ENCODE data around the gene SERPINB11. TPM values are rescaled to one million over a fixed set of nuclear protein-coding genes. Genes with fewer than 3 reads are reported as not detected.
"Not testable (repeated sequence)": the region's sequence is repeated elsewhere in the genome, so short reads cannot be mapped to it uniquely, and the experiment has no call there.

SERPINB11 gene
- total RNA-seq = not detected

- Histone ChIP-seq H3K9ac (ENCODE audit: low read depth in 1 of 3, low read length in 3 of 3) (no peak within 1 kb of the TSS), H3K27ac (ENCODE audit: low read depth, low read length) (no peak within 1 kb of the TSS), H3K9me3 (ENCODE audit: control insufficient read depth in 3 of 3, low read length in 3 of 3) (no peaks in the 10 kb centered on the region), H3K4me3 (ENCODE audit: low read length in 3 of 3) (no peak within 1 kb of the TSS), H3K4me1 (ENCODE audit: control insufficient read depth in 3 of 3, insufficient read depth in 3 of 3, low read length in 3 of 3) (no peaks in the 10 kb centered on the region), H3K27me3 (ENCODE audit: control insufficient read depth in 3 of 3, insufficient read depth in 3 of 3, low read length in 3 of 3) (no peaks in the 10 kb centered on the region), H3K36me3 (ENCODE audit: control insufficient read depth in 3 of 3, insufficient read depth in 3 of 3, low read length in 3 of 3) (no peaks in the 10 kb centered on the region)
Measured at GRCh38 chr18:63702660-63703059, at the start of gene SERPINB11. TSS of gene SERPINB11 (plus strand) at chr18:63702960. CDS start at chr18:63710194, 7,234 bp downstream.

- not testable (repeated sequence) for H3K4me3 ChIP-seq (ENCODE audit: low read length in 3 of 3); H3K27me3 ChIP-seq (ENCODE audit: control insufficient read depth in 3 of 3, insufficient read depth in 3 of 3, low read length in 3 of 3); H3K36me3 ChIP-seq (ENCODE audit: control insufficient read depth in 3 of 3, insufficient read depth in 3 of 3, low read length in 3 of 3); H3K9ac ChIP-seq (ENCODE audit: low read depth in 1 of 3, low read length in 3 of 3); H3K27ac ChIP-seq (ENCODE audit: low read depth, low read length); H3K9me3 ChIP-seq (ENCODE audit: control insufficient read depth in 3 of 3, low read length in 3 of 3); H3K4me1 ChIP-seq (ENCODE audit: control insufficient read depth in 3 of 3, insufficient read depth in 3 of 3, low read length in 3 of 3)
Measured at GRCh38 chr18:63658920-63659319, 43.8 kb upstream of the SERPINB11 start.

DNA sequence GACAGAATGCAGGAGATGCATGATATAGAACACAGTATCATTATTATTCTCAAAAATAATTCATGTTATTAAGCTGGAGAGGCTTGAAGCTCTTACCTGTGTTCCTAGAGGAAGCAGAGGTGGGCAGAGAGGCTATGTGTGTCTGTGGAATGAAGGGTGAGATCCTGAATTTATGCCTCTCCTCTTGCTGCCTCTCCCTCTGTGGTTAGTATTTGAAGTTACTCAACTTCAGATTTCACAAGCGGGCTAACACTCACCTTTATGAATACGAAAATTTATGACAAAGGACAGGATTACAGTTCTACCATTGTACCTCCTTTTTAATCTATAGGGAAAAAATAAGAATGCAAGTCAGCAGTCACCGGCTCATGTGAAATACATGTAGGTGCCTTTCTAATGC is 41.0 kb upstream of the SERPINB11 start, which contains the start of gene SERPINB3:
Gene SERPINB3, minus strand, starts transcription at position 144 of the 400 bp plus-strand sequence. CDS start 677 bp downstream, outside the sequence.
- H3K4me1 ChIP-seq (ENCODE audit: control insufficient read depth in 3 of 3, insufficient read depth in 3 of 3, low read length in 3 of 3); H3K4me3 ChIP-seq (ENCODE audit: low read length in 3 of 3); H3K27ac ChIP-seq (ENCODE audit: low read depth, low read length); H3K9ac ChIP-seq (ENCODE audit: low read depth in 1 of 3, low read length in 3 of 3); H3K9me3 ChIP-seq (ENCODE audit: control insufficient read depth in 3 of 3, low read length in 3 of 3); H3K27me3 ChIP-seq (ENCODE audit: control insufficient read depth in 3 of 3, insufficient read depth in 3 of 3, low read length in 3 of 3); H3K36me3 ChIP-seq (ENCODE audit: control insufficient read depth in 3 of 3, insufficient read depth in 3 of 3, low read length in 3 of 3): not testable (repeated sequence)

- Histone ChIP-seq H3K36me3 (ENCODE audit: control insufficient read depth in 3 of 3, insufficient read depth in 3 of 3, low read length in 3 of 3) (no peaks in the 10 kb centered on the region), H3K27me3 (ENCODE audit: control insufficient read depth in 3 of 3, insufficient read depth in 3 of 3, low read length in 3 of 3) (no peaks in the 10 kb centered on the region), H3K9ac (ENCODE audit: low read depth in 1 of 3, low read length in 3 of 3) (no peak overlapping the region), H3K27ac (ENCODE audit: low read depth, low read length) (no peak overlapping the region), H3K4me3 (ENCODE audit: low read length in 3 of 3) (no peak overlapping the region), H3K9me3 (ENCODE audit: control insufficient read depth in 3 of 3, low read length in 3 of 3) (no peaks in the 10 kb centered on the region), H3K4me1 (ENCODE audit: control insufficient read depth in 3 of 3, insufficient read depth in 3 of 3, low read length in 3 of 3) (no peaks in the 10 kb centered on the region)
Measured at GRCh38 chr18:63664571-63664970, 38.2 kb upstream of the SERPINB11 start.

GRCh38 chr18:63676526-63677323 is 26.0 kb upstream of the SERPINB11 start:
- Histone ChIP-seq H3K27me3 (ENCODE audit: control insufficient read depth in 3 of 3, insufficient read depth in 3 of 3, low read length in 3 of 3) (no peaks in the 10 kb centered on the region), H3K36me3 (ENCODE audit: control insufficient read depth in 3 of 3, insufficient read depth in 3 of 3, low read length in 3 of 3) (no peaks in the 10 kb centered on the region), H3K9ac (ENCODE audit: low read depth in 1 of 3, low read length in 3 of 3) (no peak overlapping the region), H3K27ac (ENCODE audit: low read depth, low read length) (no peak overlapping the region), H3K4me1 (ENCODE audit: control insufficient read depth in 3 of 3, insufficient read depth in 3 of 3, low read length in 3 of 3) (no peaks in the 10 kb centered on the region), H3K4me3 (ENCODE audit: low read length in 3 of 3) (no peak overlapping the region), H3K9me3 (ENCODE audit: control insufficient read depth in 3 of 3, low read length in 3 of 3) (no peaks in the 10 kb centered on the region)

DNA sequence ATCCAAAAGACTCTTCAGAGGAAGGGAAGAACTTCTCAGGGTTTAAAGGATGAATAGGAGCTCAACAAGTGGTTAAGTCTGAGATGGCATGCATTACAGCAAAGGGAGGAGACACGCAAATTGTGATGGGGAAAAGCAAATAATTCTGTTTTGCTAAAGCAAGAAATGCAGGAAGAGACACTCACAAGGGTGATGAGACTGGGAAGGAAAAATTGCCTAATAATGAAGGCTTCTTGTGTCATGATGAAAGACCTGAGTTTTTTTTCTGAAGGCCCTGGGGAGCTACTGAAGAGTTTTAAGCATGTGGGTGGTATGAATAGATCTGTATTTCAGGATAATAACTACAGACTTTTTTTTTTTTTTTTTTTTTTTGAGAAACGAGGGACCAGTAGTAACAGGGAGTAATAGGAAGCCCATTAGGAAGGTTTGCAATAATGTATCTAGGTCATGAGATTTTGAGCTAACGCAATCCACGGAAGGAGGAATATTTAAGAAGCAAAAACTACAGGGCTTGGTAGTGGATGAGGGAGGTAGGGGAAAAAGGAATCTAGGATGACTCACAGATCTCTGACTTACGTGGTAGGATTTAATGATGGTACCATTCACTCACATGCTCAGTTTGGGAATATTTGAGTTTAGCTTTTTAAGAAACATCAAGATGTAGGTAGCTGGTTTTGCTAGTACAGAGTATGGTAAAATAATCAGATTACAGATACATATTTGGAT is 25.1 kb upstream of the SERPINB11 start:
- H3K9me3 ChIP-seq (ENCODE audit: control insufficient read depth in 3 of 3, low read length in 3 of 3) = no peaks in the 10 kb centered on the region
- H3K4me1 ChIP-seq (ENCODE audit: control insufficient read depth in 3 of 3, insufficient read depth in 3 of 3, low read length in 3 of 3) = no peaks in the 10 kb centered on the region
- no peaks in the 10 kb centered on the region for H3K36me3 ChIP-seq (ENCODE audit: control insufficient read depth in 3 of 3, insufficient read depth in 3 of 3, low read length in 3 of 3)
- H3K27ac ChIP-seq (ENCODE audit: low read depth, low read length) = no peak overlapping the region
- H3K4me3 ChIP-seq (ENCODE audit: low read length in 3 of 3) = no peak overlapping the region
- H3K9ac ChIP-seq (ENCODE audit: low read depth in 1 of 3, low read length in 3 of 3) = no peak overlapping the region
- H3K27me3 ChIP-seq (ENCODE audit: control insufficient read depth in 3 of 3, insufficient read depth in 3 of 3, low read length in 3 of 3) = no peaks in the 10 kb centered on the region

- H3K9me3 ChIP-seq (ENCODE audit: control insufficient read depth in 3 of 3, low read length in 3 of 3) = no peaks in the 10 kb centered on the region
- H3K27me3 ChIP-seq (ENCODE audit: control insufficient read depth in 3 of 3, insufficient read depth in 3 of 3, low read length in 3 of 3) = no peaks in the 10 kb centered on the region
- no peak overlapping the region for H3K4me3 ChIP-seq (ENCODE audit: low read length in 3 of 3)
- H3K27ac ChIP-seq (ENCODE audit: low read depth, low read length) = no peak overlapping the region
- no peak overlapping the region for H3K9ac ChIP-seq (ENCODE audit: low read depth in 1 of 3, low read length in 3 of 3)
- no peaks in the 10 kb centered on the region for H3K4me1 ChIP-seq (ENCODE audit: control insufficient read depth in 3 of 3, insufficient read depth in 3 of 3, low read length in 3 of 3)
- H3K36me3 ChIP-seq (ENCODE audit: control insufficient read depth in 3 of 3, insufficient read depth in 3 of 3, low read length in 3 of 3) = no peaks in the 10 kb centered on the region
Measured at GRCh38 chr18:63679820-63680606, 22.7 kb upstream of the SERPINB11 start.

DNA sequence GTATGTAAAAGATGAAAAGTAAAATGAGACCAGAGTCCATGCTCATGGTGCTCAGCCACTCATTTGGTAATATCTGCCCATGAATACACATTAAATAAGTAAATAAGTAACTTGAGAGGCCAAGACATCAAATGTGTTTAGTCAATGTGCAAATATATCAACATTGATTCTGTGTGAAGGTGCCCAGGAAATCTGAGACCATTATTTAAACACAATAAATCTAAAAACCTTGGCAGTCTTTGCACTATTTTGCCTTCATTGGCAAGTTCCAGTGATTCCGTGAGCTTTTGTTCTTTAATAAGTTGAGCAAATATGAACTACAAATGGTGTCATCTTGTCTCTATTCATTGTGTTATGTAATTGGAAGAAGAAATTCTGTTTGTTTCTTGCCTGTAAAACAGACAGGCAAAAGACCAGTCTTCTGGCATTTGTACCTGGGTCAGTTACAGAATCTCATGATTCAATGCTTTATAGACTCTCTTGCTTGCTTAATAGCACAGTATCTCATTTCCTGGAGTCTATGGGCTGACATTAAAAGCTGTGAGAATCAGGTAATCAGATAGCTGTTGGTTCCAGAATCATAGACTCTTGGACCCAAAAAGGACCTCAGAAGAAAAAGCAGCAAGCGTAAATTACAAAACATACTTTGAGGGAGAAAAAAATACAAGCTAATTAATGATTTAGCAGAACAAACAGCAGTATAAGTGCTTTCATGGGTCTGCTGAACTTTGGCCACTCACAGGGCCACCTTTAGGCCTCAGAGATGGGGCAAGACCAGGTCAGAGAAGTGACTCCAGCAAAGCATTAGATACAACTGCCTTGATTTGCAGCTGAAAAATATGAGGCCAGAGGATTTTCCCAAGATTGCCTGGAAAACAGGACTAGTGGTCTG is 21.1 kb upstream of the SERPINB11 start:
- Histone ChIP-seq H3K27ac (ENCODE audit: low read depth, low read length) (no peak overlapping the region), H3K4me1 (ENCODE audit: control insufficient read depth in 3 of 3, insufficient read depth in 3 of 3, low read length in 3 of 3) (no peaks in the 10 kb centered on the region), H3K36me3 (ENCODE audit: control insufficient read depth in 3 of 3, insufficient read depth in 3 of 3, low read length in 3 of 3) (no peaks in the 10 kb centered on the region), H3K9me3 (ENCODE audit: control insufficient read depth in 3 of 3, low read length in 3 of 3) (no peaks in the 10 kb centered on the region), H3K4me3 (ENCODE audit: low read length in 3 of 3) (no peak overlapping the region), H3K9ac (ENCODE audit: low read depth in 1 of 3, low read length in 3 of 3) (no peak overlapping the region), H3K27me3 (ENCODE audit: control insufficient read depth in 3 of 3, insufficient read depth in 3 of 3, low read length in 3 of 3) (no peaks in the 10 kb centered on the region)

DNA sequence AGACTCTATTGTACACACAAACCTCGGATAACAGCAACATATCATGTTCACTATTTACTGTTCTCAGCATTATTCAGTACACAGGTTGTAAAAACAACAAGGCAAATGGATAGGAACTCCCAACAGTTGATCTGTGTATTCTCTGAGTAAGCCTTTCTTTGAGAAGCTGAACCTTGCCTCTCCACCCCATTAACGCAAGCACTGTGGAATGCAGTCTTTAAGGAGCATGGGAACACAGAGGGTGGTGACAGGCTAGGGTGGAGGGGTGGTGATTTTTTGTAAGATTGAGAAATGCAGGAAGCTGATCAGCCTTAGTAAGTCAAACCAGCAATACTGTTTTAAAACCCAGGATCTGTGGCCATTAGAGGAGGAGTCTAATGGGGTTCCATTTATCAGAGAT is 19.6 kb upstream of the SERPINB11 start:
- no peak overlapping the region for H3K27ac ChIP-seq (ENCODE audit: low read depth, low read length)
- no peak overlapping the region for H3K9ac ChIP-seq (ENCODE audit: low read depth in 1 of 3, low read length in 3 of 3)
- no peaks in the 10 kb centered on the region for H3K27me3 ChIP-seq (ENCODE audit: control insufficient read depth in 3 of 3, insufficient read depth in 3 of 3, low read length in 3 of 3)
- no peaks in the 10 kb centered on the region for H3K9me3 ChIP-seq (ENCODE audit: control insufficient read depth in 3 of 3, low read length in 3 of 3)
- no peaks in the 10 kb centered on the region for H3K36me3 ChIP-seq (ENCODE audit: control insufficient read depth in 3 of 3, insufficient read depth in 3 of 3, low read length in 3 of 3)
- no peaks in the 10 kb centered on the region for H3K4me1 ChIP-seq (ENCODE audit: control insufficient read depth in 3 of 3, insufficient read depth in 3 of 3, low read length in 3 of 3)
- H3K4me3 ChIP-seq (ENCODE audit: low read length in 3 of 3) = no peak overlapping the region
